OCI-LY3 (cell line): ENCODE measurements around the gene DCAF17.

ENCODE experiments used
- EZH2phosphoT487 ChIP-seq: fragments of 200-600 bp; shearing (Covaris generic); IDR thresholded peaks from 2 replicates; pipeline ENCODE4 v1.6.1; 2018; ENCODE audit warnings: antibody characterized with exemption, mixed run types, low read depth
- TF ChIP-seq, protein P1 (sequence below): fragments of 200-600, 300-600 bp; sonication (generic); IDR thresholded peaks from 2 replicates; pipeline ENCODE4 v1.5.1; 2014; ENCODE audit warnings: antibody characterized with exemption, low read length, low read depth

DNA sequence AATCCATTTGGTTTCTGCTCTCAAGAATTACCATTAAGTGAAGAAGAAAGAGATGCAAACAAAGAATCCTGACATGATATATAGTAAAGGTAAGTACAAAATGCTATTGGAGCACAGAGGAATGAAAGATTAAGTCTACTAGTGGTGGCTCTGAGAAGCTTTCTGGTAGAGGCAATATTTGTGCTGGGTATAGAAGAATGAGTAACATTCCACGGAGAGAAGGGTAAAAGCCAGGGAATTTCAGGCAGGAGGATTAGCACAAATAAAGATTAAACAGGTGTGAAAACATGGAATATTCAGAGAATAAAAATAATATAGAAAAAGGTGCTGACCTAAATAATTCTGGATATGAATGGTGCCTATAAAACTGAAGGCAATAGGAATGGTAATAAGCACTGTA is 32.1 kb upstream of the DCAF17 start:
- TF ChIP-seq, protein P1, sequence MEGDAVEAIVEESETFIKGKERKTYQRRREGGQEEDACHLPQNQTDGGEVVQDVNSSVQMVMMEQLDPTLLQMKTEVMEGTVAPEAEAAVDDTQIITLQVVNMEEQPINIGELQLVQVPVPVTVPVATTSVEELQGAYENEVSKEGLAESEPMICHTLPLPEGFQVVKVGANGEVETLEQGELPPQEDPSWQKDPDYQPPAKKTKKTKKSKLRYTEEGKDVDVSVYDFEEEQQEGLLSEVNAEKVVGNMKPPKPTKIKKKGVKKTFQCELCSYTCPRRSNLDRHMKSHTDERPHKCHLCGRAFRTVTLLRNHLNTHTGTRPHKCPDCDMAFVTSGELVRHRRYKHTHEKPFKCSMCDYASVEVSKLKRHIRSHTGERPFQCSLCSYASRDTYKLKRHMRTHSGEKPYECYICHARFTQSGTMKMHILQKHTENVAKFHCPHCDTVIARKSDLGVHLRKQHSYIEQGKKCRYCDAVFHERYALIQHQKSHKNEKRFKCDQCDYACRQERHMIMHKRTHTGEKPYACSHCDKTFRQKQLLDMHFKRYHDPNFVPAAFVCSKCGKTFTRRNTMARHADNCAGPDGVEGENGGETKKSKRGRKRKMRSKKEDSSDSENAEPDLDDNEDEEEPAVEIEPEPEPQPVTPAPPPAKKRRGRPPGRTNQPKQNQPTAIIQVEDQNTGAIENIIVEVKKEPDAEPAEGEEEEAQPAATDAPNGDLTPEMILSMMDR = no peak
- no peak for TF ChIP-seq EZH2phosphoT487
